ENCODE measurements around the gene RAC3. TPM values are rescaled to one million over a fixed set of nuclear protein-coding genes. Genes with fewer than 3 reads are reported as not detected.

RAC3 gene
- total RNA-seq, 1 donor from 2014 or later, result 0.49 TPM

DNA sequence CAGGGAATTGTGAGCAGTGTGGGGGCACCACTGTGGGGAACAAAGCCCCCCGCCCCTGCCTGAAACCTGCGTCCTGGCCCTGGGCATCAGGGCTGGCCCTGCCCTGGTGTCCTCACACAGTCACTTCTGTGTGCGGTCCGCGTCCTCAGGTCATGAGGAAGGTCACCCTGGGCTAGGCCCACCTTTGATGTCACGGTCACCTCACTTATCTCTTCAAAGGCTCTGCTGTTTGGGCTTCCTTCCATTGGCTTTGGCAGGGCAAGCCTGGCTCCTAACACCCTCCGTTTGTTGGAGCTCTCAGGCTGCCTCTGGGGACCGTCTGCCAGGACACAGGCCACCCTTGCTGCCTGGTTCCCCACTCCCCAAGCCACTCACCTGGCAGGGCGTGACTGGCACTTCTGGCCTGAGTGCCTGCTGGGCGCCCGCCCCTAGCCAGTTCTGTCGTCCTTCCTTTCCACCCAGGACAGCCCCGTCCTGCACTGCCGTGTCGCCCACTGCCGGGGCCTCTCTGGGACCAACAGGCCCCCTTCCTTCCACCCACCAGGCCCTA lies 17.6 kb upstream of the RAC3 start:
- TF ChIP-seq, protein P1, sequence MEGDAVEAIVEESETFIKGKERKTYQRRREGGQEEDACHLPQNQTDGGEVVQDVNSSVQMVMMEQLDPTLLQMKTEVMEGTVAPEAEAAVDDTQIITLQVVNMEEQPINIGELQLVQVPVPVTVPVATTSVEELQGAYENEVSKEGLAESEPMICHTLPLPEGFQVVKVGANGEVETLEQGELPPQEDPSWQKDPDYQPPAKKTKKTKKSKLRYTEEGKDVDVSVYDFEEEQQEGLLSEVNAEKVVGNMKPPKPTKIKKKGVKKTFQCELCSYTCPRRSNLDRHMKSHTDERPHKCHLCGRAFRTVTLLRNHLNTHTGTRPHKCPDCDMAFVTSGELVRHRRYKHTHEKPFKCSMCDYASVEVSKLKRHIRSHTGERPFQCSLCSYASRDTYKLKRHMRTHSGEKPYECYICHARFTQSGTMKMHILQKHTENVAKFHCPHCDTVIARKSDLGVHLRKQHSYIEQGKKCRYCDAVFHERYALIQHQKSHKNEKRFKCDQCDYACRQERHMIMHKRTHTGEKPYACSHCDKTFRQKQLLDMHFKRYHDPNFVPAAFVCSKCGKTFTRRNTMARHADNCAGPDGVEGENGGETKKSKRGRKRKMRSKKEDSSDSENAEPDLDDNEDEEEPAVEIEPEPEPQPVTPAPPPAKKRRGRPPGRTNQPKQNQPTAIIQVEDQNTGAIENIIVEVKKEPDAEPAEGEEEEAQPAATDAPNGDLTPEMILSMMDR (IDR thresholded peaks at IDR 0.05), result no peak
- no peak for ATAC-seq (ENCODE audit: low read depth)
- H3K9me3 Mint-ChIP-seq, result no peaks in the 10 kb centered on the region
- H3K4me1 Mint-ChIP-seq, result no peaks in the 10 kb centered on the region
- DNase-seq, result no peak
- intact Hi-C loops (cut with micrococcal nuclease), result no loop called here
- ChIA-PET CTCF (no interaction called here), POLR2A (no interaction called here)
- H3K27ac Mint-ChIP-seq, result no peak overlapping the region
- H3K36me3 Mint-ChIP-seq (ENCODE audit: low read depth), result peaks cover 4% of the 10 kb centered on the region
- no peaks in the 10 kb centered on the region for H3K27me3 Mint-ChIP-seq
- H3K4me3 Mint-ChIP-seq, result no peak overlapping the region

DNA sequence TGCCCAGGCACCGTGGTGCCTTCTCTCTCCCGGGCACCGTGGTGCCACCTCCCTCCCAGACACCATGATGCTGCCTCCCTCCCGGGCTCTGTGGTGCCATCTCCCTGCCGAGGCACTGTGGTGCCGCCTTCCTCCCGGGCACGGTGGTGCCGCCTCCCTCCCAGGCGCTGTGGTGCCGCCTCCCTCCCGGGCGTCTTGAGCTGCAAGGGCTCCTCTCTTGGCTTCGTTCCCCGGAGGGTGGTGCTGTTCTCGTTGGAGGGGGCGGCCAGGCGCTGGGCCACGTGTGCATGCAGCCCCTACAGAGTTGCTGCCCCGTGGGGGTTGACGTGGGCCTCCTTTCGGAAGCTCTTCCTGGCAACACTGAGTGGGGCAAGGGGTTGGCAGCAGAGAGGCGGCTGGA lies 17.0 kb upstream of the RAC3 start:
- Mint-ChIP-seq H3K36me3 (ENCODE audit: low read depth) (peaks cover 4% of the 10 kb centered on the region), H3K4me1 (no peaks in the 10 kb centered on the region), H3K4me3 (no peak overlapping the region), H3K27ac (no peak overlapping the region), H3K9me3 (no peaks in the 10 kb centered on the region), H3K27me3 (no peaks in the 10 kb centered on the region)
- TF ChIP-seq, protein P1 (IDR thresholded peaks at IDR 0.05), result no peak
- CTCF ChIA-PET, result no interaction called here
- intact Hi-C loops (cut with micrococcal nuclease), result no loop called here
- ATAC-seq (ENCODE audit: low read depth) (no peak), DNase-seq (no peak)
- POLR2A ChIA-PET, result no interaction called here

DNA sequence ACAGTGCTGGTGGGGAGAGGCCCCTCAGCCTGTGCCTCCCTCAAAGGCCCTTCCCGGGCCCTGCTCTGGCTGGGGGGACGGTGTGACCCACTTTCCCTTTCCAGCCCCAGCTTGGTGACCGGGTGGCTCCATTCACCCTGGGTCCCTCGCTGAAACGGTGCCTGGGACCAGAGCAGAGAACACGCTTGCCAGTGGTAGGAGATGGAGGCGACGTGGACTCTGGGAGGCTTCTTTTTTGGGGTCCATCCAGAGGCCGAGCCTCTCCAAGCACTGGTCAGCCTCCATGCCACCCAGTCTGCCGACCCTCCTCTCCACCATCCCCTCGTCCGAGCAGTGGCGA lies 16.5 kb upstream of the RAC3 start:
- ATAC-seq (ENCODE audit: low read depth), result no peak
- H3K4me1 Mint-ChIP-seq, result no peaks in the 10 kb centered on the region
- intact Hi-C loops (cut with micrococcal nuclease), result no loop called here
- ChIA-PET POLR2A (no interaction called here), CTCF (no interaction called here)
- H3K9me3 Mint-ChIP-seq, result no peaks in the 10 kb centered on the region
- peaks cover 4% of the 10 kb centered on the region for H3K36me3 Mint-ChIP-seq (ENCODE audit: low read depth)
- no peaks in the 10 kb centered on the region for H3K27me3 Mint-ChIP-seq
- no peak overlapping the region for H3K27ac Mint-ChIP-seq
- DNase-seq, result no peak
- TF ChIP-seq, protein P1 (IDR thresholded peaks at IDR 0.05), result no peak
- no peak overlapping the region for H3K4me3 Mint-ChIP-seq

DNA sequence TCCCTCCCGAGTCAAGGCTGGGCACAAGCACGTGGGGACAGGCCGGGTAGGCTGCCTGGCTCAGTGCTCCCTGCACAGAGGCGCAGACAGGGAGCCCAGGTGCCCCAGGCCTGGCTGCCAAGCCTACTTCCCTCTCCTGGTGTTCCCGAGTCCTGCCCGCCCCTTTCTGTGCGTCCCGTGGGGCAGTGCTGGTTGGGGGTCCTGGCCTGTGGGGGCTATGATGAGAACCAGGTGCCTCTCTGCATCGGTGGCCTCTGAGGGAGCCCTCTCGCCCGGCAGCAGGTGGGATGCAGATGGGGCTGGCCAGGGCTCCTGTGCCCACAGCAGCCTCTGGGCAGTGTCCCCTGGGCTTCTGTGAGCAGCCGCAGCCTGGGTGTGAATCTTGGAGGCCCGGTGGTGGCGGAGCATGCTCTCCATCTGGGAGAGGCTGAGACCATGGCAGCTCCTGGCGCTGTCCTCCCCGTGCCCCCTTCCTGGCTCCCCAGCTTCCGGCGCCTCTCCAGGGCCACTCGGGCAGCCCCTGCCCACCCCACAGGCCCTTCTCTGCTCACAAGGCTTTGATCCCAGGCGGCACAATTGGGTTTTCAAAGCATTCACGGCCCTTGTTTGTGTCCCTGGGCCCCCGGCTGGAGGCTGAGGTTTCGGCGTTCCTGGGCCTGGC lies 16.0 kb upstream of the RAC3 start:
- POLR2A ChIA-PET, result no interaction called here
- no peak overlapping the region for H3K4me3 Mint-ChIP-seq

DNA sequence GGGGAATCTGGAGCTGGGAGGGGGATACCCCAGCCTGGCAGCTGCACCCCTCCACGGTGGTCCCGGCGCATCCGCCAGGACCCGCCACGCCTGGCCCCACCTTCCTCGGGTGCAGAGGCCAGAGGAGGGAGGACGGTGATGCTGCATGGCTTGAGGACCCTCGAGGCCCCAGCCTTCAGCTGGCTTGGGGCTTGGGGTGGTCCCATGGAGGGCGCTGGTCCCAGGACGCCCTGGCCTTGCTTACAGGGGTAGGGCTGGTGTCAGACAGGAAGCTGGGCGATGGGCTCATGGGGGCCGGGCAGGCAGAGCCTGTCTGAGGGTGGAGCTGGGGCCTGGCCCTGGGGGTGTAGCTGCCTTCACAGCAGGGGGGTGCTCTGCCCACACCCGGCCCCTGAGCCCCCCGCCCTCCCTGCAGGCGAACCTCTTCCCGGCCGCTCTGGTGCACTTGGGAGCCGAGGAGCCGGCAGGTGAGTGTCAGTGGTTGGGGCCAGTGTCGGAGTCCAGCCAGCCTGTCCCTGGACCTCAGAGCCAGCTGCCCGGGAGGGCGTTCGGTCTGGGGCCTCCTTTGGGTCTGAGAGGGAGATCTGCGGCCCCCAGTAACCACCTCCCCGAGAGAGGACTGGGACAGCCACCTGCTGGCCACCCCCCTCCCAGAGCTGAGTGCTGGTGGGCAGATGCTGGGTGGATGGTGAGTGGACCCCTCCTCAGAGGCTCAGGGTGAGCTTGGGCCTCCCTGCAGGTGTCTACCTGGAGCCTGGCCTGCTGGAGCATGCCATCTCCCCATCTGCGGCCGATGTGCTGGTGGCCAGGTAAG lies 15.2 kb upstream of the RAC3 start:
- H3K27ac Mint-ChIP-seq, result no peak overlapping the region
- H3K4me3 Mint-ChIP-seq, result no peak overlapping the region
- no peaks in the 10 kb centered on the region for H3K9me3 Mint-ChIP-seq
- DNase-seq (no peak), ATAC-seq (ENCODE audit: low read depth) (no peak)
- intact Hi-C loops (cut with micrococcal nuclease), result no loop called here
- no peaks in the 10 kb centered on the region for H3K27me3 Mint-ChIP-seq
- ChIA-PET CTCF (no interaction called here), POLR2A (no interaction called here)
- TF ChIP-seq, protein P1 (IDR thresholded peaks at IDR 0.05), result no peak
- H3K4me1 Mint-ChIP-seq, result peaks cover 5% of the 10 kb centered on the region
- H3K36me3 Mint-ChIP-seq (ENCODE audit: low read depth), result peaks cover 4% of the 10 kb centered on the region

More for the DNA sequence above, 16.0 kb upstream of the RAC3 start:
- TF ChIP-seq, protein P1 (IDR thresholded peaks at IDR 0.05), result no peak
- ATAC-seq (ENCODE audit: low read depth) (no peak), DNase-seq (no peak)
- Mint-ChIP-seq H3K4me1 (no peaks in the 10 kb centered on the region), H3K27ac (no peak overlapping the region), H3K36me3 (ENCODE audit: low read depth) (peaks cover 4% of the 10 kb centered on the region), H3K27me3 (no peaks in the 10 kb centered on the region), H3K9me3 (no peaks in the 10 kb centered on the region)
- intact Hi-C loops (cut with micrococcal nuclease), result no loop called here
- CTCF ChIA-PET, result no interaction called here

Measured in activated B cell treated with CpG ODN at 0.5 μM for 24 hours (primary cell).